NCI-H446 treated with DMSO at 0.1 percent for 48 hours (cell line): ENCODE data around the gene SLC25A26.

ENCODE experiments used
- DNase-seq: peaks from one replicate; lab custom pipeline; 2025; lab: John Stamatoyannopoulos, UW

The SLC25A26 gene

DNA sequence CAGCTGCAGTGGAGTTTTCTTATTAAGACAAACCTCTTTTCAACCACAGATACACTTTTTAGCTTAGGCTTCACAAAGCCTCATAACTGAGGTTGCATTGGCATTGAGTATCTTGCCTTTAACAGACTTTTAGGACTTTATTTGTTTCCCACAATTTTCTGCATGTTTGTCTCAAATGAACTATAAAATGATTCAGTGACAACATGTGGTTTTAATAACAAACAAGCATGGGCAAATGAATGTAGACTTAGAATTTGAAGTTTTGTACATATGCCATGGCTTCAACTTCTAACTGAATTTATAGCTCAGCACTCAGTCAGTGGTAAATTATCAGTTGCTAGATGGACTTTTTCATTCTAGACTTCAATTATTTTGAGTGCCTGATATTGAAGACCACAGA, 101.6 kb downstream of the SLC25A26 start:
- DNase-seq = no peak

DNA sequence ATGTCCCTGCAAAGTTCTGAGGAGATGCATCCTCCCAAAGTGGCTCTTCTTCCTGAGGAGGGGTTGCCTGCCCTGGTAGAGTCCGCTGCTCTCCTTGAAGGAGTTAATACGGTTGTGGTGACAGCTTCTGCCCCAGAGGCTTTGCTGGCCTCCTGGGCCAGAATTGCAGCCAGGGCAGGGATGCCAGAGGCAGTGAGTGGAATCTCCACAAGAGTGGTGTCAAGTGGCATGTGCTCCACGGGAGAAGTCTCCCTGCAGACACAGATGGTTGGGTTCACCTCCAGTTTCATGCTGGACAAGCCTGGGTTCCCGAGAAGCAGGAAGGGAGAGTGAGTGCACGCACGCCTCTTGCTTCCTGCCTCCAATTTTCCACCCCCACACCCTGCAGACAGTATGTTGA, 105.5 kb downstream of the SLC25A26 start:
- DNase-seq = no peak

DNA sequence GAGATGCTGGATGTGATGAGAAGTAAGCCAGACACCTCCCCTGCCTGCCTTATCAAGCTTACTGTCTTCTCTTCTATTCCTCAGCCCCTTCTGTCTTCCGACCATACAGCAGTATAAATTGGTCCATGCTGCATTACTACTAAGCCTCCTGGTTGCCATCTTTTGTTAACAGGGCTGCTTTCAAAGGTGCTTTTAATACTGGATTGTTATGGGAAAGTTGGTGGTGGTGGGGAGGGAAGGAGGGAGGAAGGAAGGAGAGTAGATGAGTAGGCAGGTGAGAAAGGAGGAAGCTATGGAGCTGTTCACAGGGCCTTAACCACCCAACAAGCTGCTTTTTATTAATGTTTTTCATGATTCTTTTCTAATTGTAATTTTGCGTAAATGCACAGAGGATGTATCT, 114.9 kb downstream of the SLC25A26 start:
- no peak for DNase-seq

DNA sequence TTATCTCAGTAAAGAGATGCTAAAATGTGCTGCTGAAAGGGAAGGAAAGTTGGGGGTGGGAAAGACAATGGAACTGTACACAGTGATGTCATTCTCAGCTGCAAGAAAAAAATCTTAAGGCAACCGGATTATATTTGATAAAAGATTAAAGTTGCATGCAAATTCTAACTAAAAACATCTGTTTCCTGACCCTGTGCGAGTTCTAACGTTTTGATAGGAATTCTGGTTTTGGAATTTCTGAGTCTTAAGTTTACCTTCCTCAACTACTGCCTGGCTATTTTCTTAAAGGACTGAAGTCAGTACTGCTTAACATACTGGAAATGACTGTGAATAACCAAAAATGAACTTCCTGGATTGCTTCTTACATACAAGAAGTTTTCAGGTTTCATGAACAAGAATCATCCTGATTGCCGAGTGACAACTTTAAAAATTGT, 115.5 kb downstream of the SLC25A26 start:
- DNase-seq = no peak

DNA sequence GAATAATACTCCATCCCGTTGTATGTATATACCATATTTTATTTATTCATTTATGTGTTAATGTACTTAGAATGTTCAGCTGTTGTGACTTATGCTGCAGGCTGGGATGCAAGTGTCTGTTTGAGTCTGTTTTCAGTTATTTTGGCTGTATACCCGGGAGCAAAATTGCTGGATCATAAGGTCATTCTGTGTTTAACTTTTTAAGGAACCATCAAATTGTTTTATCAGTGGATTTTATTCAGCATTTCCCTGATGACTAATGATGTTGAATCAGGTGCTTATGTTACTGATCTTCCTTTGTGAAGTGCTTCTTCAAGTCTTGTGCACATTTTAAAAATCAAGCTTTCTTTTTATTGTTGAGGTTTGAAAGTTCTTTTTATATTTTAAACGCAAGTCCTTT, 118.1 kb downstream of the SLC25A26 start:
- DNase-seq = no peak

DNA sequence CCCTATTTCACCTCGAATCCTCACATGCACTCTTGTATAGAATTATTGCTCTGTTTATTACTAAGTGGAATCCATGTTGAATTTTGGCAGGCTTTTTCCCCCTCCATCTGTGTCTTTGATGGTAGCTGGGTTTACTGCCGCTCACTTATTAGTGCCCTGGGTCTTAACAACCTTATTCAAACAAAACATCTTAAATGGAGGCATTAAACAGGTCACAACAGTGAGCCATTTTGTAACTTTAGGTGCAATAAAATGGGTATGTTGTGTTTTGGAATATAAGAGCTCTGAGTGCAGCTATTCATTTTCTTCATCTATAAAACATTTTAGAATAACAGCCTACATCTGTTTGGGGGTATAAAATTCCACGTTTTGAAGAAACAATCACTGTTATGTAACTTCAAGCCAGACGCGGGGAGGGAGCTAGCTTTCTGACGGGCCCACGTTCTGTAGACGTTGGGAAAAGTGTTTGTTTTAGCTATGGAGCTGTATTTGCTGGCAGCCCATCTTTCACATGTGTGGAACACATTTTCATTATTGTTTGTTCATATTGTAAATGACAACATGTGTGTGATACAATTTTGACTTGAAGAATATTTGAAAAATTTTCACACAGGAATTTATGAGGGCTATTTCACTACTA, 122.0 kb downstream of the SLC25A26 start:
- DNase-seq = no peak

DNA sequence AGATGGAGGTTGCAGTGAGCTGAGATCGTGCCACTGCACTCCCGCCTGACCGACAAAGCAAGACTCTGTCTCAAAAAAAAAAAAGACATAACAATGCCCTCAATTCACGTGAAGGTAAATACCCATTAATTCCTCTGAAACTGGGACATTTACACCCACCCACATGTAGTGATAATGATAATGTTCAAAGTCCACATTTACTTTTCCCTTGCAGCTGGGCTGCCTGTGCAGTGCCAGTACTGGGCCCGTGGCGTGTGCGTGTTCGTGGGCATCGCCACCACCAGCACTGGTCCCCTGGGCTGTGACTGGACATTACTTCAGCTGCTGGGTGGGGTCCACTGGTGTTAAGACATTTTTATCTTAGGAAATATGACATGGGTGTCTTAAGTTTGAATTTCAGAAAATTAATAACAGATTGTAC, 123.6 kb downstream of the SLC25A26 start:
- no peak for DNase-seq

DNA sequence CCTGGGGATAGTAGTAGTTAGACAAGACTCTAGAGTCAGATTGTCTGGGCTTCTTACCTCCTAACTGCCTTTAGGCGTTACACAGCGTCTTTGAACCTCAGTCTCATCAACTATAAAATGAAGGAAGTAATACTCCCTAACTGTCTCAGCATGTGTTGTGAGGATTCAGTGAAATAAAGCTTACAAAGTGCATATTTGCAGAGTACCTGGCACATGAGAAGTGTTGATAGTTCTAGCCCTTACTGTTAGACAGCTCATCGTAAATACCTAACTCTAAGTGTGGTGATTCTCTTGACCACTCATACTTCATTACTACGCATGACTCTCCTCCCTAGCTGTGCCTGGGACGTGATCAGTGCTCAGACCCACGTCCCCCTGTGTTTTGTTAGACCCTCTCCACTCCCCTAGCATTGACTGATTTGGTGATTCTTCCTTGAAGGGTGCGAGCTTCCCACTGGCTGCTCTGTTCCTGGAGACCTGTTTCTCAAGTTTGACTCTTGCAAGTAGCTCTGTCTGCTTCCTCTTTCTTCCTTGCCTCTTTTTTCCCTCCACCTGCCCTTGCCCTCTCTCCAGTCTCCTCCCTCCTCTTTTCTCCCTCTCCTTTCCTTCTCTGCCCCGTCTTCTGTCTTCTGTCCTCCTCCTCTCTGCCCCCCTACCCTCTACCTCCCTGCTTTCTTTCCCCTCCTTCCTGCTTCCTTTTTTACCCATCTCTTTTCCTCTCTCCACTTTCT, 124.2 kb downstream of the SLC25A26 start:
- no peak for DNase-seq

DNA sequence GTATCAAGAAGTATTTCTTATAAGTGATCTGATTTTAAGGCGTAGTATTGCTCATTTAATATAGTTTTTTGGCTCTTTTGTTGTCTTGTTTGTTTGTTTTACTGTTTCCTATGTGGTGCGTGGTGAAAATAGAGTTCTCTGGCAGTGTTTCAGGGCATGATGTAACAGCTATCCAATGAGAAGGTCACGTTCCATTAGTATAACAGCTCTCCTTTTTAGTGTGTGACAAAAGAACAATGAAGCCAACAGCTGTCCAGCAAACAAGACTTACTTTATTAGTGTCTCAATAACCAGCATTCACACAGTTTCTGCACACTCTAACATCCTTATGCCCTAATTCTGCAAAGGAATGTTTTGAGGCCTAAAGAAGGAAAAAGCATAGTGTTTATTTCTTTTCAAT, 127.9 kb downstream of the SLC25A26 start:
- no peak for DNase-seq

DNA sequence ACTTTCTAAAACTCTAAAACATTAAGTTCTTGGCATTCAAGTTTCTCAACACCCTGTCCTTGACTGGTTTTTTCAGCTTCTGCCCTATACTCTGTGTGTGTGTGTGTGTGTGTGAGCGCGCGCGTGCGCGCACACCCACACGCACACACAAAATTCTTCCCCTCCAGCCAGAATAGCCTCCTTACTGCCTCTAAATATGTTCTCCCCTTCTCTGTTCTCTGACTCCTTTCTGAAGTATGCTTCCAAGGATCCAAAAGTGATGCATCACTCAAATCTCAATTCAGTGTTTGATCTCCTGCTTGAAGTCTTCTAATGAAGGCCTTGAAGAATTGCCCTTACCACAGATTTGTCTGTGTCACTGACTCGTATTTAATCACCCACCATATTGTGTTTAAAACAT, 129.8 kb downstream of the SLC25A26 start:
- DNase-seq = no peak

DNA sequence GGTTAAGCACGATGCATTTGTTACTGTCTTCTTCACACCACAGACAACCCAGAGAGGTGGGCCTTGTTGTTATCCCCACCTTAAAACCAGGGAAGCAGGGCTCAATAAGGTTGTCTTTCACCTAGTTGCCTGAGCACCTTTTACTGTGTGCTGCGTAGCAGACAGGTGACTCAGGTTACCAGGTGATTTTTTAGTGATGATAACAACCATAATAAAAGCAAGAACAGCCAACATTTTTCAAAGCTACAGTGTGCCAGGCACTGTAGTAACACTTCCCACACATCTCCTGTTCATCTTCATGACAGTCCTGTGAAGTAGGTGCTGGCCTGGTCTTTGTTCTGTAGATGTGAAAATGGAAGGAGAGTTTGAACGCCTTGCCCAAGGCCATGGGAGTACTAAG, 132.2 kb downstream of the SLC25A26 start:
- DNase-seq = no peak

DNA sequence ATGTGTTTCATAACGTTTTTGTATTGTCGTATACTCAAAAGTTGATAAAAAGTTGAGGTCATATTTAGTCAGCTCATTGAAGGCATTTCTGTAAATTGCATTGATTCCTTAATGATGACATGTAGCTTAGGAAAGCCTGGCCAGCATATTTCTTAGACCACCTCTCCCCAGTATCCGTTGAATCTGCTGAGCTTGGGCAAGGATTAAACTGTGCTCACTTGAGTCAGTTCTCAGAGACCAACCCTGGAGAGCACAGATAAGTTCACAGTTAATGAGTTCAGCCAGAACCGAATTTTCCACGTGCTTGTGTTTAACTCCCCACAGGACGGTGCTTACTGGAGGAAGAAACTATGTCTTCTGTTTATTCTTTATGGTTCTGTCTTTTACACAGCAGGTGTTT, 132.7 kb downstream of the SLC25A26 start:
- DNase-seq = no peak

DNA sequence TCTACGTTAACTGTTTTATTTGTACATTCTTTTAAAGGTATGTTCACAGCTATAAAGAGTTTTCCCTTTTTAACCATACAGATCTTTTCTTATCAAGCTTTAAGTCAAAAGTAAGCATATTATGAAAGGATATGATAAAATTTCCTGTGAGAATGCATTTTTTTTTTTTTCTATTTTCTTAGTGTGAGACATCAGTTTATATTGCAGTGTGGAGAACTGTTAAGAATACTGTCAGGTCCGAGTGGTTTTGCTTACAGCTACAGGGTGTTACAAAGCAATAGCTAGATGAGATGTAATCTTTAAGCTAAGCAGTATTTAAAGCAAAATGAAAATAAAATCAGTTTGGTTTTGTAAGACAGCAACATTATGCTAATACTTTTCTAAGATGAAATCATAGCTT, 133.2 kb downstream of the SLC25A26 start:
- no peak for DNase-seq

DNA sequence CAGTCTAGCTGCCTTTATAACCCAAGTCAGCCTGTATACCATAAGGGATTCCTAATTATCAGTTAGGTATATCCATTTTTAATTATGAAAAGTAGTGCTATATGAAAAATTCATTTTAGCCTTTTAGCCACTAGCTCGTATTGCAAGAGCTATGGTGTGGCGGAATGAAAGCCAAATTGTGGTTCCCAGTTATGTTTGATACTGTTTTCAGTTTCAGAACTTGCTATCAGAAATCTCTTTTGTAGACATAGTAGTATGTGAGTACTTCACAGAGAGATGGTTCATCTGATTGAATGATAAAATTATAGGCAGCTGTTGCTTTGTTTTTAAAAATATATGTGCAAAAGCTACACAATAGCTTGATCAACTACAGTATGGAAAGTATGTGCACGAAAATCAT, 134.6 kb downstream of the SLC25A26 start:
- DNase-seq = no peak

DNA sequence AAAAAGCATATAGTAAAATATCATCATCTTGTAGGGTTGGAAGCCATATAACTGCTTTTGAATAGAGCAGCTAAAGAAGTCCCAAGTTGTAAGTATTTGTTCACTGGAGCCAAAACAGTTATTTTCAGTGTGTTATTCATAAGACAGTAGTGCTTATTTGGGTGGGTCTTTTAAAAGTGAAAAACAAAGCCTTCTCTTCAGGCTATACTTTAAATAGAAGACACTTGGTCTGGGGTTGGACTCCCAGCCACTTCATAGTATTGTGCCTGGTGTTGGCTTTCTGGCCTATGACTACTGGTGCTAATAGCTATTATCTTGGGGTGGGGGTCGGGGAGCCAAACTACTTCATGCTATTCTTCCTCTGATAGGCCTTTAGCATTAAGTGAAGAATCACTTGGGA, 135.2 kb downstream of the SLC25A26 start:
- DNase-seq = no peak

DNA sequence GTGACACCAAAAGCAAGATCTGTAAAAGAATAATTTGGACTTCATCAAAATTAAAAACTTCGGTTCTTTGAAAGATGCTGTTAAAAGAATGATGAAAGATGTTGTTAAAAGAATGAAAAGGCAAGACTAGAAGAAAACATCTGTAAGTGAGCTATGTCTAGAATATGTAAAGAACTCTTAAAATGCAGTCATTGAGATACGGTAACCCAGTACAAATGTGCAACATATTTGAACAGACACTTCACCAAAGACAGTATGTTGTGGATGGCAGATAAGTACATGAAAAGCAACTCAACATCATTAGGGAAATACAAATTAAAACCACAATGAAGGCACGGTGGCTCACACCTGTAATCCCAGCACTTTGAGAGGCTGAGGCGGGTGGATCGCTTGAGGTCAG, 140.6 kb downstream of the SLC25A26 start:
- DNase-seq = no peak

DNA sequence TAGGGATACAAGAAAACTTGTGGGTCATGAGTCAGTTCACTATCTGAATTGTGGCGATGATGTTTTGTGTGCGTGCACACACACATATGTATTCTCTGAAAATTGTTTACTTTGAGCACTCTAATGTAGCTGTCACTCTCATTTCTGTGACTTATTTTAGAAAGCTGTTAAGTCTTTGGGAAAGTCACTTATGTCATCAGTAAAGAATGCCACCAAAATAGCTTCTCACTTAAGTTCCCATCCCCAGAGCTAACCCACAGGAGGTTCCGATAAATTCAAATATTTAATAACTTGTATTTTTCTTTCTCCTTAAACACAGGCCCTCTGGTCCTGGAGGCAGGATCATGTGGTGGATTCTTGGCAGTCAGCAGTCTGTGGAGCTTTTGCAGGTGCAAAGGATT, 141.7 kb downstream of the SLC25A26 start:
- DNase-seq = no peak

DNA sequence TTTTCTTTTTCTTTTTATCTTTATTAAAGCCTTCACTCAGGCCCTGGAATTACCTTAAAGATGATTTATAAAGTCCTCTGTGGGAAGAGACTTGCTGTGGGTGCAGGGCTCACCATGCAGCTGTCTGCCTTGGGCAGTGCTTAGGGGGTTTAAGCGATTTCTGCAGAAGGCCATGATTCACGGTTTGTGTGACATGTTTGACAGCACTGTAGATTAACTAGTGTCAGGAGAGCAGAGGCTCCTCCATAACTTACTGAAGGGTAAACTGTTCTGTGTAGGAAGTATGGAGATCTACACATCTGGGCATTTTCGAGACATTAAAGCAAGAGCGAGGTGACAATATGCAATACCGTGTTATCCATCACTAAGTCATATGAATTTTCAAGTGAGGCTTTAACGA, 142.3 kb downstream of the SLC25A26 start:
- DNase-seq = no peak

DNA sequence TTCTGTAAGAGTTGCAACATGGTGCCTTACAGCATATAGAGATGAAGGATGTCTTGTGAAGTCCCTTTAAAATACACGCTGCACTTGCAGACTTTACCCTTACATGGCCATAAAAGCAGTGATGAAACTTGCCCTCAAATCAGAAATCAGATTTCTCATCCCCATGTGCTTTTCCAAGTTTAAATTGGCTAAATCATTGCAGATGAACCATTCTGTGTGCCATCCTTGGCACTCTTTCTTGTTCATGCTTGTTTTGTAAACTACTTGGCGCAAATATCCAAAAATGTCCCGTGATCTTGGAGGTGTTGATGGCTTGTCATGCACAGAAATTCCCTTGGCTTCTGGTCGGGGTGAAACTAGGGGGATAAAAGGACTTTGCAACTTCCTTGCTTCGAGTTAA, 144.3 kb downstream of the SLC25A26 start:
- no peak for DNase-seq

DNA sequence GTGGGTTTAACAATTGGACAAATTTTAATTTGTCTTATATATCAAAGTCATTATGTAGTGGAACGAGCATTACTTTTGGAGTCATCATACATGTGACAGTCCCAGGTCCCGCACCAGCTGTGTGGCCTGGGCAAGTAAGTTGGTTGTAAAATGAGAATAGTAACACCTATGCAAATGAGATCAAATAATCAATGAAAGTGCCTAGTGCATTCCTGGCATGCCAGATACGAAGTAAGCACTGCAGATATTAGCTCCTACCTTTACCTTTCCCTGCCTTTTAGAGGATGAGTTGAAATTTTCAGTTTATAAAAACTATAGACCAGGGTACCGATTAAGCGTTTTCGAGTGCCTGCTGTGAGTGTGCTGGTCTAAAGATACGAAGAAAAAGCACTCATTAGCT, 145.9 kb downstream of the SLC25A26 start:
- DNase-seq = no peak

DNA sequence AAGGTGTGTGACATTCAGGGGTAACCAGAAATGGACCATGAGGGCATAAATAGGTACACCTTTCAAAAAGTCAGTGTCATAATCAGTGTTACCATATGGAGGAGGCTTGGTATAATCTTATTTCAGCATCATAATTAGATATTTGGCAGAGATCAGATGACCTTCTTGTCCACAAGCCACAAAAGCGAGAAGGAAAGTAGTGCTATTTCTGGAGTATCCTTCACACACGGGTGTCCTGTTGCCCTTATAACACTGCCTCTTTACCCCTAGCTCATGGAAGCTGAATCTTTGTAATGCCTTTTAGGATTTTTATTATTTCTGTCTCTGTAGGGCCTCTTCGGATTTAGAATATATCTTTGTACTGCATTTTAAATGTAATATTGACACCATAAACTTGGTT, 147.2 kb downstream of the SLC25A26 start:
- DNase-seq = no peak

DNA sequence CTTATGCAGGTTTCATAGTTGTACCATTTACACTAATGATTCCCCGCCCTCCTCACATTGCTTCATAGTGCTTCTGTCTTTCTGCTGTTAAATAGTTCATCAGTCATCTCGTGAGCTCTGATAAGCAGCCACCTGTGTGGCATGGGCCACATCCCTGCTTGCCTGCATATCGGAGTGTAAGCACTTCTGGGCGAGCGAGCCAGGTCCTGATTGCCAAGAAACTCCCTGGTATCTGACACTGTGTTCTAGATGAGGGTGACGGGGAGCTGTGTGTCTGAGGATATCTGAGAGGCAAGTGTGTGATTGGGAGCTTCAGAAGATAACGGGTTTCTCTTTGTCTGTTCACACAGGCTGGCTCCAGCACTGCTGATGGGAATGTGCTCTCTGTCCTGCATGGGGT, 149.4 kb downstream of the SLC25A26 start:
- DNase-seq = no peak

DNA sequence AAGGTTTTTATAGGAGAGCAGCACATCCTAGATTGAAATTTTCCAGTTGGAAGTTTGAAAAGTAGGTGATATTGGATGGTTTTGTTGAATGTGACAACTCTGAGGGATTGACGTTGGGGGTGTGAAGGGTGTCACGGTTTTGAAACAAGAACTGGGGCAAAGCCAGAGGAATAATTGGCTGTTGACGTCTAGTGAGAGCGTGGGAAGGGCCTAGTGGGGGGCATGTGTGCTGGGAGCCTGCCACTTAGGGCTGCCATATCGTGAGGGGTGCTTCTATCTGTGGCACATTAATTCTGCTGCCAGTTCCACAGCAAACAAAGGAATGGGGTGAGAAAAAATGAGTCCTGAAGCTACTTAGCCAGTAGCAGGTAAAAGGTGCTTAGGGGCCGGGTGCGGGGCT, 150.6 kb downstream of the SLC25A26 start:
- DNase-seq = no peak
